H1 (cell line): ENCODE data around the gene PELI2. TPM values are rescaled to one million over a fixed set of nuclear protein-coding genes. Genes with fewer than 3 reads are reported as not detected.
A peak's percentile ranks its signal among the peaks of the same experiment; 100 is the strongest.

ENCODE experiments used
- CTCF ChIA-PET: fragments of 300-600 bp; sonication (Branson Sonifier 250); formaldehyde crosslinking; loops from one replicate; lab custom pipeline; 2021; ENCODE audit not compliant: partially characterized antibody; lab: Charles Lee
- POLR2A ChIA-PET: fragments of 300-600 bp; sonication (Branson Sonifier 250); formaldehyde crosslinking; loops from one replicate; lab custom pipeline; 2021; ENCODE audit warnings: inconsistent platforms; ENCODE audit not compliant: partially characterized antibody; lab: Charles Lee
- DNase-seq, 2 experiments: peaks; one replicate each; pipeline versions ENCODE4 v3.0.0 to v3.0.0-alpha.2; 2010 to 2022; ENCODE audit warnings: low spot score in 2 of 2, low read depth in 1 of 2, mixed read lengths in 1 of 2
- FAIRE-seq: peaks from 2 replicates; lab custom pipeline; 2011; peaks lifted over from hg19 to GRCh38; lab: Jason Lieb, UNC
- H2AFZ ChIP-seq: 2 replicates; pipeline ENCODE4 v1.8.1; 2012; ENCODE audit warnings: low read length, inconsistent platforms
- H2AK5ac ChIP-seq: 2 replicates; pipeline ENCODE4 v1.6.1; 2013; ENCODE audit warnings: low read depth, low read length
- H2BK120ac ChIP-seq: replicated peaks from 2 replicates; pipeline ENCODE3; 2013; ENCODE audit warnings: low read depth, low read length, inconsistent platforms
- H2BK12ac ChIP-seq: 2 replicates; pipeline ENCODE4 v1.6.1; 2013; ENCODE audit warnings: low read depth, low read length
- H2BK15ac ChIP-seq: 2 replicates; pipeline ENCODE4 v1.6.1; 2013; ENCODE audit warnings: low read length
- H2BK20ac ChIP-seq: 2 replicates; pipeline ENCODE4 v1.6.1; 2013; ENCODE audit warnings: low read length
- H2BK5ac ChIP-seq: 2 replicates; pipeline ENCODE4 v1.6.1; 2013; ENCODE audit warnings: low read depth, low read length
- H3K14ac ChIP-seq: 2 replicates; pipeline ENCODE4 v1.6.1; 2013; ENCODE audit warnings: inconsistent platforms; ENCODE audit not compliant: insufficient read length
- H3K18ac ChIP-seq: 2 replicates; pipeline ENCODE4 v1.6.1; 2013; ENCODE audit warnings: low read length; ENCODE audit errors: extremely low read depth
- H3K23ac ChIP-seq: 2 replicates; pipeline ENCODE4 v1.6.1; 2013; ENCODE audit warnings: inconsistent platforms; ENCODE audit not compliant: insufficient read length
- H3K23me2 ChIP-seq: 2 replicates; pipeline ENCODE4 v1.6.1; 2013; ENCODE audit warnings: low read depth, low read length
- H3K27ac ChIP-seq: 2 replicates; pipeline ENCODE4 v1.6.1; 2011; ENCODE audit warnings: low read depth, low read length, inconsistent platforms
- H3K27me3 ChIP-seq, 4 experiments: replicated peaks in 1 of 4; 1 replicate in 1 of 4; 2 replicates in 3 of 4; pipeline versions ENCODE4 v1.6.1 to v1.8.1; 2011 to 2013; ENCODE audit warnings: low read length in 3 of 4, mild to moderate bottlenecking in 3 of 4, inconsistent platforms in 2 of 4, mixed read lengths in 2 of 4, moderate library complexity in 1 of 4; ENCODE audit not compliant: control insufficient read depth in 3 of 4, insufficient read depth in 3 of 4; ENCODE audit errors: extremely low read depth in 1 of 4
- H3K36me3 ChIP-seq, 4 experiments: 2 replicates each; pipeline versions ENCODE4 v1.6.1 to v1.8.1; 2011 to 2013; ENCODE audit warnings: mild to moderate bottlenecking in 4 of 4, low read length in 3 of 4, moderate library complexity in 2 of 4, control low read depth in 1 of 4, inconsistent platforms in 1 of 4; ENCODE audit not compliant: insufficient read depth in 4 of 4, control insufficient read depth in 2 of 4
- H3K4ac ChIP-seq: replicated peaks from 2 replicates; pipeline ENCODE3; 2013; ENCODE audit warnings: low read length, low read depth, mixed read lengths, inconsistent platforms; ENCODE audit not compliant: insufficient read length
- H3K4me1 ChIP-seq, 4 experiments: replicated peaks in 1 of 4; 1 replicate in 1 of 4; 2 replicates in 3 of 4; pipeline versions ENCODE4 v1.6.1 to v1.8.1; 2011 to 2013; ENCODE audit warnings: low read length in 3 of 4, inconsistent platforms in 2 of 4, mixed read lengths in 1 of 4; ENCODE audit not compliant: insufficient read depth in 4 of 4, control insufficient read depth in 3 of 4
- H3K4me2 ChIP-seq, 2 experiments: 2 replicates each; pipeline versions ENCODE4 v1.6.1 to v1.8.1; 2011 to 2013; ENCODE audit warnings: low read depth in 2 of 2, low read length in 2 of 2, control low read depth in 1 of 2, inconsistent platforms in 1 of 2, mild to moderate bottlenecking in 1 of 2; ENCODE audit not compliant: insufficient read depth in 1 of 2
- H3K4me3 ChIP-seq, 4 experiments: fragments of 200-600, 300-600 bp in 1 of 4; sonication (generic), shearing (Covaris generic), sonication (Bioruptor Twin) in 1 of 4; 2 replicates each; pipeline versions ENCODE4 v1.5.1 to v1.8.1; 2011 to 2016; ENCODE audit warnings: low read length in 4 of 4, low read depth in 3 of 4, control low read depth in 2 of 4, inconsistent platforms in 2 of 4, mild to moderate bottlenecking in 2 of 4, mixed read lengths in 1 of 4, moderate library complexity in 1 of 4; ENCODE audit not compliant: insufficient read depth in 2 of 4; ENCODE audit errors: extremely low read depth in 1 of 4
- H3K56ac ChIP-seq: replicated peaks from 2 replicates; pipeline ENCODE3; 2013; ENCODE audit warnings: low read depth, mild to moderate bottlenecking, mixed read lengths, low read length, inconsistent platforms; ENCODE audit not compliant: insufficient read length
- H3K79me1 ChIP-seq: 2 replicates; pipeline ENCODE4 v1.6.1; 2013; ENCODE audit warnings: low read depth, low read length, control low read depth
- H3K79me2 ChIP-seq, 2 experiments: 2 replicates each; pipeline versions ENCODE4 v1.6.1 to v1.8.1; 2012 to 2013; ENCODE audit warnings: low read length in 2 of 2, mild to moderate bottlenecking in 2 of 2, inconsistent platforms in 1 of 2; ENCODE audit not compliant: insufficient read depth in 2 of 2, control insufficient read depth in 1 of 2
- H3K9ac ChIP-seq, 4 experiments: replicated peaks in 1 of 4; 1 replicate in 1 of 4; 2 replicates in 3 of 4; pipeline versions ENCODE4 v1.6.1 to v1.8.1; 2011 to 2013; ENCODE audit warnings: low read depth in 3 of 4, low read length in 3 of 4, control low read depth in 2 of 4, mild to moderate bottlenecking in 2 of 4, moderate library complexity in 2 of 4, inconsistent platforms in 1 of 4; ENCODE audit errors: extremely low read depth in 1 of 4
- H3K9me3 ChIP-seq, 2 experiments: 2 replicates each; pipeline versions ENCODE4 v1.6.1 to v1.8.1; 2012 to 2013; ENCODE audit warnings: mild to moderate bottlenecking in 2 of 2, moderate library complexity in 2 of 2, control low read depth in 1 of 2, inconsistent platforms in 1 of 2, low read depth in 1 of 2, low read length in 1 of 2, mixed read lengths in 1 of 2; ENCODE audit not compliant: insufficient read depth in 2 of 2
- H4K20me1 ChIP-seq, 2 experiments: replicated peaks in 1 of 2; 2 replicates each; pipeline versions ENCODE3 to v1.8.1; 2011 to 2013; ENCODE audit warnings: inconsistent platforms in 2 of 2, low read length in 2 of 2, mild to moderate bottlenecking in 1 of 2; ENCODE audit not compliant: insufficient read depth in 2 of 2, control insufficient read depth in 1 of 2
- H4K5ac ChIP-seq: 2 replicates; pipeline ENCODE4 v1.6.1; 2013; ENCODE audit warnings: low read length, low read depth, mixed read lengths, inconsistent platforms; ENCODE audit not compliant: insufficient read length
- H4K8ac ChIP-seq: 2 replicates; pipeline ENCODE4 v1.8.0; 2013; ENCODE audit warnings: mild to moderate bottlenecking, moderate library complexity, low read length, inconsistent platforms; ENCODE audit not compliant: insufficient read depth; ENCODE audit errors: extremely low read depth
- H4K91ac ChIP-seq: replicated peaks from 2 replicates; pipeline ENCODE3; 2013; ENCODE audit warnings: low read length, mixed read lengths, inconsistent platforms; ENCODE audit not compliant: insufficient read length
- BCL11A ChIP-seq, 2 experiments: IDR thresholded peaks; one replicate each; pipeline ENCODE4 v1.6.1; 2011; ENCODE audit warnings: low read depth in 2 of 2, low read length in 2 of 2, mild to moderate bottlenecking in 2 of 2
- EP300 ChIP-seq, 2 experiments: IDR thresholded peaks; 1 replicate in 1 of 2; 2 replicates in 1 of 2; pipeline ENCODE4 v1.6.1; 2011 to 2012; ENCODE audit warnings: low read depth in 2 of 2, low read length in 2 of 2, mild to moderate bottlenecking in 2 of 2, borderline replicate concordance in 1 of 2, inconsistent platforms in 1 of 2, moderate library complexity in 1 of 2
- JUN ChIP-seq: IDR thresholded peaks from 2 replicates; pipeline ENCODE4 v1.6.1; 2011; ENCODE audit warnings: low read depth, mild to moderate bottlenecking, improper control_type of control experiment, low read length
- KDM5A ChIP-seq: fragments of 200-600 bp; IDR thresholded peaks from 2 replicates; pipeline ENCODE4 v1.7.1; 2012; ENCODE audit warnings: mild to moderate bottlenecking, low read length, inconsistent platforms, mixed read lengths
- RBBP5 ChIP-seq: IDR thresholded peaks from 2 replicates; pipeline ENCODE4 v1.7.1; 2012; ENCODE audit warnings: low read depth, mild to moderate bottlenecking, inconsistent platforms, low read length, moderate library complexity, borderline replicate concordance
- RFX5 ChIP-seq: IDR thresholded peaks from 2 replicates; pipeline ENCODE4 v1.6.1; 2011; ENCODE audit warnings: low read depth, low read length, improper control_type of control experiment, borderline replicate concordance
- SAP30 ChIP-seq: fragments of 300-600 bp; sonication (generic); IDR thresholded peaks from 2 replicates; pipeline ENCODE4 v1.7.1; 2012; ENCODE audit warnings: low read length, moderate library complexity, mild to moderate bottlenecking, inconsistent platforms; ENCODE audit not compliant: insufficient read depth, insufficient replicate concordance
- SIN3A ChIP-seq, 2 experiments: IDR thresholded peaks in 1 of 2; conservative IDR thresholded peaks in 1 of 2; 2 replicates each; pipeline ENCODE4 v1.6.1; 2011 to 2012; ENCODE audit warnings: low read length in 2 of 2, improper control_type of control experiment in 1 of 2, low read depth in 1 of 2, mild to moderate bottlenecking in 1 of 2
- WGBS, 2 experiments: shearing (Covaris generic) in 1 of 2; methylation state at CpG; one replicate each; pipeline versions ENCODE4 v1.1.6 to v1.1.7; 2013 to 2015; ENCODE audit warnings: low lambda C conversion rate in 2 of 2, mixed read lengths in 2 of 2, inconsistent platforms in 1 of 2, low coverage in 1 of 2, missing lambda C conversion rate in 1 of 2; ENCODE audit not compliant: insufficient replicate concordance in 2 of 2, insufficient coverage in 1 of 2, insufficient read length in 1 of 2; ENCODE audit errors: extremely low coverage in 1 of 2, missing lambda C conversion rate in 1 of 2; 5-methylcytosine and 5-hydroxymethylcytosine counted together
- polyA plus RNA-seq, 7 experiments: library from polyadenylated mRNA; depleted of rRNA in 3 of 7; stranded (reverse) in 5 of 7; unstranded in 2 of 7; fragments of >200 nt in 5 of 7; fragments of 200-250 nt in 2 of 7; gene quantifications; 1 replicate in 5 of 7; 2 replicates in 1 of 7; 4 replicates in 1 of 7; pipeline versions ENCODE4 v1.2.1 to v1.2.3, GENCODE V29; 2011 to 2013; ENCODE audit warnings: missing spikeins in 2 of 7, mixed read lengths in 2 of 7
- total RNA-seq: library from RNA; stranded (reverse); fragmentation: NEBNext Ultra II Directional; extraction: Animal tissue kit (Norgen Biotek cat#: 25700); gene quantifications from 2 replicates; pipeline ENCODE4 v1.2.1, GENCODE V29; 2021

Gene PELI2
- total and polyA plus RNA-seq, 2 of the 8 experiments (the other 6 are each of a cell fraction or from before 2014, with no cell fraction given), result 14.6 to 25.7 TPM

DNA sequence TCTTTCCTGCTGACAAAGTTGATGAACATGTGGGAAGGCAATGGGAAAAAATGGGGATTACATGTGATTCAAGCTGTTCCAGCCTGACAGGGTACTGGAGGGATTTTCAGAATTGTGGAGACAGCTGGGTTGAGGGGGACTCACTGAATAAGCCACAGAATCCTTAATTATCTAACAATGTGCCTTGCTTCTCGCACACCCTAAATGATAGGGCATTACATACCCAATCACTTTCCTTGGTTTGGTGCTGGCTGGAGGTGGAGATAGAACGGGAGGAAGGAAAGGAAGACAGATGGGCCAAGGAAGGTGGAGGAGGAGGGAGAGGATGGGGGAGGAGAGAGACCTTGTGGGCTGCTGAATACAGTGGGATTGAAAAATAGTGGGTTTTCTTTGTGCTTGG lies 20.7 kb downstream of the PELI2 start:
- H3K9ac ChIP-seq, result no peak overlapping the region
- no peak for FAIRE-seq

More for the DNA sequence above, 20.7 kb downstream of the PELI2 start:
- H3K4me3 ChIP-seq, result no peak overlapping the region
- WGBS, 2 experiments, result 50% methylated on average over 2 of the region's 2 CpGs; no CpG with 5 or more reads in 1 of the 2 experiments
- H3K23me2 ChIP-seq, result no peaks in the 10 kb centered on the region
- peak overlapping the region in 1 of 2 experiments; percentile 33; a peak in 1 of 4 replicates for H3K4me2 ChIP-seq
- DNase-seq, result no peak
- H3K79me1 ChIP-seq, result no peaks in the 10 kb centered on the region
- H2AK5ac ChIP-seq, result no peak overlapping the region
- no peak overlapping the region for H4K91ac ChIP-seq
- H2BK12ac ChIP-seq, result no peak overlapping the region
- no peak overlapping the region for H3K14ac ChIP-seq
- POLR2A ChIA-PET, result no interaction called here
- peaks cover 0 to 1% (median 0%) of the 10 kb centered on the region in 4 experiments; a peak in 1 of 7 replicates for H3K27me3 ChIP-seq
- H4K8ac ChIP-seq, result no peak overlapping the region
- H3K79me2 ChIP-seq, result peaks cover 0 to 98% of the 10 kb centered on the region in 2 experiments; a peak in 3 of 4 replicates
- no peak for TF ChIP-seq JUN
- TF ChIP-seq RBBP5, result no peak
- no peak for TF ChIP-seq SAP30
- TF ChIP-seq SIN3A (conservative IDR thresholded peaks at IDR 0.05 in 1 of 2, IDR thresholded peaks at IDR 0.05 in 1 of 2; ENCODE audit: low read depth in 1 of 2, low read length in 2 of 2), result no peak
- TF ChIP-seq BCL11A (IDR thresholded peaks at IDR 0.05; ENCODE audit: low read depth in 2 of 2, low read length in 2 of 2), result no peak
- no peak for TF ChIP-seq EP300 (IDR thresholded peaks at IDR 0.05; ENCODE audit: borderline replicate concordance in 1 of 2, low read depth in 2 of 2, low read length in 2 of 2)
- TF ChIP-seq RFX5, result no peak
- TF ChIP-seq KDM5A, result no peak
- H2BK15ac ChIP-seq, result no peak overlapping the region
- H2AFZ ChIP-seq, result no peak overlapping the region
- H3K9me3 ChIP-seq, result no peaks in the 10 kb centered on the region
- H3K56ac ChIP-seq, result no peak overlapping the region
- H3K23ac ChIP-seq, result no peak overlapping the region
- no peak overlapping the region for H2BK120ac ChIP-seq
- no peak overlapping the region for H2BK5ac ChIP-seq
- peaks cover 2 to 12% (median 11%) of the 10 kb centered on the region in 4 experiments for H3K4me1 ChIP-seq
- H3K36me3 ChIP-seq, result no peaks in the 10 kb centered on the region
- CTCF ChIA-PET, result no interaction called here
- no peak overlapping the region for H4K5ac ChIP-seq
- no peak overlapping the region for H3K27ac ChIP-seq
- H2BK20ac ChIP-seq, result no peak overlapping the region
- H3K18ac ChIP-seq, result no peak overlapping the region
- H3K4ac ChIP-seq, result no peak overlapping the region
- peaks cover 2 to 6% of the 10 kb centered on the region in 2 experiments for H4K20me1 ChIP-seq
